GM08714 (cell line): ENCODE results near the gene BCL11B.
"Not testable (repeated sequence)": the region's sequence is repeated elsewhere in the genome, so short reads cannot be mapped to it uniquely, and the experiment has no call there.

Experiments
- H3K4me3 ChIP-seq: fragments of 200-500 bp; sonication (Bioruptor generic); 2 replicates; pipeline ENCODE4 v1.5.1; 2014; ENCODE audit warnings: mild to moderate bottlenecking, low read length, inconsistent platforms
- ZNF274 ChIP-seq: IDR thresholded peaks from 2 replicates; pipeline ENCODE4 v1.6.1; 2012; ENCODE audit warnings: mild to moderate bottlenecking, low read depth, low read length

The BCL11B gene

DNA sequence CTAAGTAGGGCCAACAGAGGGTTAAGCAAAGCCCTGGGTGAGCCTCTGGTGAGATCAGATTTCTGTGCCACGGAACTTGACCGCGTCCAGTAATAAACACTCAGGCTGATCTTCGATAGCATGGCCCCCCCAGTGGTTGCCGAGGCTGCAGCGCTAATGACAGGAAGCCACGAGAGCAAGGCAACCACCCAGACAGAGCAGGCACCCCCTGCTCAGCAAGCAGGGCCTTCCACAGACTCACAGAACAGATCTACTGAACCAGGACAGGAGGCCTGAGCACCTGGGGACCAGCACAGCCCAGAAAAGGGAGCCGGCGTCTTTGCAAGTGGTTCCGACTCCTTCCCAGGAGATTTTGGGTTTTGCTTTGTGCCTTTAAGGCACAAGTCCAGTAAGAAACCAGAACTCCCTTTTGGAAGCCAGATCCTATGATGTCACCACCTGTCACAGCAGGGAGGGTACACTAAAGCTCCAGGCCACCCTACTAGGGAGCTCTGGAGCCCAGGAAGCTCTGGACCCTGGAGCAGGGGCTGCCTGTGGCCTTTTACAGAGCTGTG lies 42.3 kb downstream of the BCL11B start:
- TF ChIP-seq ZNF274: no peak
- no peak overlapping the region for H3K4me3 ChIP-seq

- not testable (repeated sequence) for H3K4me3 ChIP-seq
Observed at GRCh38 chr14:99228760-99229159, 43.2 kb downstream of the BCL11B start.

DNA sequence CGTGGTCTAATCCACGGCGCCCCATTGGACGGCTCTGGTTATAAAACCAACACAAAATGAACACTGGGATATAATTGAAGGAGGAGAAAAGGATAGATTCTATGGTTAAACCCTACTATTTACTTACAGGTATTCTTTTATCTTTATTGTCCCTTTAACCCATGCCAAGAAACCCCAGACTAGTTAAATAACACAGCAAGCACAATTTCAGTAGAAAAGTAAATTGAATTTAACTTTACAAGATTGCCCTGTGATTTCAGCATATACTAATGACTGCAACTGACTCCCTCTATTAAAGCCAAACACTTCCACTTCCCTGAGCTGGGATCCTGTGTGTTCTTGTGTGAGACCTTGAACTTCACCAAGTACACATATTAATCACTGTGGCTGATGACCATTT lies 45.3 kb downstream of the BCL11B start:
- no peak for TF ChIP-seq ZNF274
- H3K4me3 ChIP-seq: no peak overlapping the region

DNA sequence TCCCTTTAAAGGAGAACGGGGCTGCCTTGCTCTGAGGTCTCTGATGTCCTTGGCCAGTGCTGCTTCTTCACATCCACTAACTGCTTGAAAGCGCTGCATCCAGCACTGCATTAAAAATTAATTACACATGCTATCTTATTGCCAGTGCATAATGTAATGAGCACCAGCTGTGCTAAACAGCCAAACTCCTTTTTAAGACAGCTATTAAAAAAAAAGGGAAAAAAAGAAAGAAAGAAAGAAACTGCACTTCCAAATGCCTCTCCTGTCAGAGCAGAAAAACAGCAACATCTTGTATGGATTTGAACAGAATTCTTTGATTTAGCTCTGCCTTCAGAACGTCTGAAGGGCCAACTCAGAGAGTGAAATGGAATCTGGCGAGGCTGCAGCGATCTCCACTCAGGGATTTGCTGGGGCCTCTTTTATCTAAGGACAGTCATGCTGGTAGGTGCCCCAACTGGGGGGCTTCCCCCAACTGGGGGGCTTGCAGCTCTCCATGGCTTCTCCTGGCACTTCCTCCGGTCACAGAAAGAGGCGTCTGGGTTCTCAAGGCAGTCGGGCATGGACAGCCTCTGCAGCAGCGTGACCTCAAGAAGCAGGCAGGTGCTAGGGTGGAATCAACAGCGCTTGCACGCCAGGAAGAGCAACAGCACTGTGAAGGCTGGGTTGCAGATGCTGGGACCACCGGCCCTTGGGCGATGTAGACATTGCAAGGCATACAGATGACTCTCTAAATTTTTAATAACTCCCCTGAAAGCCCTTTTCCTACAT lies 46.4 kb downstream of the BCL11B start:
- TF ChIP-seq ZNF274: no peak
- H3K4me3 ChIP-seq: no peak overlapping the region

- H3K4me3 ChIP-seq: no peak overlapping the region
- TF ChIP-seq ZNF274: no peak
Observed at GRCh38 chr14:99224948-99225347, 47.0 kb downstream of the BCL11B start.

- H3K4me3 ChIP-seq: no peak overlapping the region
- TF ChIP-seq ZNF274: no peak
Observed at GRCh38 chr14:99224116-99224910, 47.7 kb downstream of the BCL11B start.

- TF ChIP-seq ZNF274: no peak
- H3K4me3 ChIP-seq: no peak overlapping the region
Observed at GRCh38 chr14:99221445-99221844, 50.6 kb downstream of the BCL11B start.

GRCh38 chr14:99217066-99217955 lies 54.7 kb downstream of the BCL11B start:
- no peak for TF ChIP-seq ZNF274
- H3K4me3 ChIP-seq: no peak overlapping the region

DNA sequence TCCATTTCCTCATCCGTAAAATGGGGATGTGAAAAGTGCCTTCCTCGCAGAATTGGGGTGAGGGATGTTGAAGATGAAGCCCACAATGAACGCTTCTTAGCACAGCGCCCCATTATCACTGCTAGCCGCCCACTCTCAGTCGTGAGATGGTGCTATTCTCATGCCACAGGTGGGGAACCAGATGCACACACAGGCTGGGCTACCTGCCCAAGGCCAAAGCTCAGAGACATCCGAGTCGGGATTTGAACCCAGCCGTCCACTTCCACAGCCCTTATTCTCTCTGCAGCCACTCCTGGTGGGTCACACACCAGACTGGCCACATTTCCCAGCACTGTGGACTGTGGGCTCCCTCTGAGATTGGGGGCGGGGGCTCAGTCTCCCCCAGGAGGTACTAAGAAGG lies 55.8 kb downstream of the BCL11B start:
- TF ChIP-seq ZNF274: no peak
- no peak overlapping the region for H3K4me3 ChIP-seq

- no peak for TF ChIP-seq ZNF274
- no peak overlapping the region for H3K4me3 ChIP-seq
Observed at GRCh38 chr14:99215277-99215676, 56.7 kb downstream of the BCL11B start.

DNA sequence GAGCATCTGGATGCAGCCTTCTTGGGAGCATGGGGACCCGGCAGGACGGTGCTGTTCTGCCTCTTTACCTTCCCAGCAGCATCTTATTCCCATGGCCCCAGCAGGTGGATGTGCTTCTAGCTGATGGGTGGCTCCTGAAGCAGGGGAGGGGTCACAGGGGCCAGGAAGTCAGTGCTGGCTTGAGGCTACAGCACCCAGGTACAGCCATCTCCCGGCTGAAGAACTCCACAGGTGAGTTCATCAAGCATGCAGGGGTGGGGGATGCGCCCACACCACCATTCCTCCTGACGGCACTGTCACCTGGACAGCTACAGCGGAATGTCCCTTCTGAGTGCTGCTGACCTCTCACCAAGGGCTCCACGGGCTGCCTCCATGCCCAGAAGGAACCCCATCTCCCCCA lies 57.3 kb downstream of the BCL11B start:
- H3K4me3 ChIP-seq: no peak overlapping the region
- no peak for TF ChIP-seq ZNF274

- no peak overlapping the region for H3K4me3 ChIP-seq
- no peak for TF ChIP-seq ZNF274
Observed at GRCh38 chr14:99213527-99213971, 58.4 kb downstream of the BCL11B start.

- no peak for TF ChIP-seq ZNF274
Observed at GRCh38 chr14:99213101-99213500, 58.9 kb downstream of the BCL11B start.

DNA sequence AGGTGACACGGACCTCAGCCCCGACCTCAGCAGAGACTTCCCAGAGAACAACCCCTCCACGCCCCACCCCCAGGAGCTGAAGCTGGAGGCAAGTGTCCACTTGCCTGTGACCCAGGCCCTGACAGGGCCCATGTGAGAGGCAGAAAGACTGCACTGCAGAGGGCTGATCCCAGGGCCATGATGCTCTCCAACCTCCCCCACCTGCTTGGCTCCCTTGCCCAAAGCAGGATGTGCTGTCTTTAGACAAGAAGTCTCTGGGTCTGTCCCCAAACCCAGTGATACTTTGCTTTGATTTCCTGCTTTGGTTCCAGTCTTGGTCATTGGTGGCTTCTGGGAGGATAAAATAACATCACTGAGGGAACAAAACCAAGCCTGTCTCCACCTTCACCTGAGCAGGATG lies 59.4 kb downstream of the BCL11B start:
- no peak overlapping the region for H3K4me3 ChIP-seq
- TF ChIP-seq ZNF274: no peak

More at GRCh38 chr14:99213101-99213500, 58.9 kb downstream of the BCL11B start:
- no peak overlapping the region for H3K4me3 ChIP-seq

GRCh38 chr14:99212199-99212598 lies 59.8 kb downstream of the BCL11B start:
- H3K4me3 ChIP-seq: no peak overlapping the region
- TF ChIP-seq ZNF274: no peak
